ENCODE data around the gene TYK2. TPM values are rescaled to one million over a fixed set of nuclear protein-coding genes. Genes with fewer than 3 reads are reported as not detected.
"Not testable (repeated sequence)": the region's sequence is repeated elsewhere in the genome, so short reads cannot be mapped to it uniquely, and the experiment has no call there.

TYK2 gene
- total and polyA plus RNA-seq, 9 of the 15 experiments (the other 6 are each of a cell fraction or from before 2014, with no cell fraction given) = 15.0 to 182 (median 85.9) TPM

GRCh38 chr19:10366950-10367512, 13.3 kb downstream of the TYK2 start:
- H3K79me2 ChIP-seq (ENCODE audit: control insufficient read depth, insufficient read depth, low read length); H3K9me1 ChIP-seq (ENCODE audit: control insufficient read depth, insufficient read depth, low read length); H3K9ac ChIP-seq (ENCODE audit: insufficient read depth in 1 of 2, low read depth in 2 of 2, low read length in 2 of 2); in situ Hi-C loops (cut with MboI); H3K4me1 ChIP-seq (replicated peaks in 1 of 2; ENCODE audit: control insufficient read depth in 2 of 2, insufficient read depth in 2 of 2, low read length in 2 of 2); H3K27ac ChIP-seq (ENCODE audit: extremely low read depth, low read depth, low read length); H2AFZ ChIP-seq (ENCODE audit: low read depth, low read length); H3K4me2 ChIP-seq (ENCODE audit: insufficient read depth, low read length); H3K9me3 ChIP-seq (replicated peaks; ENCODE audit: control insufficient read depth, insufficient read depth, low read depth, low read length); intact Hi-C loops (cut with micrococcal nuclease); ATAC-seq; FAIRE-seq; H4K20me1 ChIP-seq (replicated peaks; ENCODE audit: control insufficient read depth, insufficient read depth, low read length); H3K27me3 ChIP-seq (ENCODE audit: control insufficient read depth in 2 of 2, insufficient read depth in 2 of 2, low read length in 2 of 2); H3K4me3 ChIP-seq; BruUV-seq (replicated peaks): not testable (repeated sequence)
- H3K36me3 ChIP-seq (ENCODE audit: control insufficient read depth, insufficient read depth, low read length) = peaks cover 82% of the 10 kb centered on the region
- CTCF ChIA-PET (ENCODE audit: low intra/inter-chr PET ratio) = interaction anchor here (0.7 kb wide), 1 partner anchor 746 kb away, joined by 3 read pairs; no protein-coding TSS in a partner anchor
- WGBS (ENCODE audit: insufficient coverage, low coverage, missing lambda C conversion rate) = 100% methylated on average over 4 of the region's 4 CpGs
- DNase-seq (ENCODE audit: extremely low read depth in 1 of 4, low spot score in 3 of 4) = peak in 1 of 4 experiments; percentile 14
- POLR2A ChIA-PET = interaction anchor here (1.8 kb wide), 1 partner anchor 13 kb away, joined by 9 read pairs; the partner anchor contains the start of gene TYK2
- TF ChIP-seq PHF21A (IDR thresholded peaks at IDR 0.05; ENCODE audit: borderline replicate concordance, low read depth) (0 out of 2 replicates have a peak, but pooled peaks have one; percentile 61), MLLT1 (IDR thresholded peaks at IDR 0.05) (peak in 1 of 2 experiments; percentile 93; a peak in 2 of 4 replicates), ZBTB17 (CRISPR knock-in tag; IDR thresholded peaks at IDR 0.05) (peak; percentile 94), ZMIZ1 (IDR thresholded peaks at IDR 0.05; ENCODE audit: low read depth in 2 of 2, low read length in 2 of 2) (peak in 1 of 2 experiments; percentile 19; a peak in 1 of 4 replicates), KDM1A (IDR thresholded peaks at IDR 0.05) (peak; percentile 50 to 69; a peak in 3 of 4 replicates), ZNF23 (CRISPR knock-in tag; IDR thresholded peaks at IDR 0.05) (peak; percentile 79; the same call in 1 of the 2 replicates)

All from K562 (cell line).